Measurements from ENCODE around the gene LNX1.

DNA sequence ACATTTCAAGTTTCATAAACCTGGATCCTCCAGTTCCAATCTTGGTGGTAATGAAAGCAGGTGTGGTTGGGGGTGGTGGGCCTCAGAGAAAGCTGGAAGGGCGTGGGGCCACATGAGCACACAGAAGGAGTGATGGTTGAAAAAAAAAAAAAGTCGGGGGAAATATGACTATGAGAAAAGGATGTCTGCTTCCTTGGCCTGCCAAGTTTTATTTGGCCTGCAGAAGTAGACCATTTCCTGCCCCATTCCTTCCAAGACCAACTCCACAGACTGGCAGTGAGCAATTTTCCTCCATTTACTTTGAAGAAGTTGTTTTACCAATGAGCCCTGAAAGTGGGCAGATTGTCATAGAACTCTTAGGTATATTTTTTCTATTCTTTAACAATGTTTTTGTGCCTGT, 43.3 kb downstream of the LNX1 start:
- no peak for TF ChIP-seq POLR2A (IDR thresholded peaks at IDR 0.05)
- TF ChIP-seq, protein P1, sequence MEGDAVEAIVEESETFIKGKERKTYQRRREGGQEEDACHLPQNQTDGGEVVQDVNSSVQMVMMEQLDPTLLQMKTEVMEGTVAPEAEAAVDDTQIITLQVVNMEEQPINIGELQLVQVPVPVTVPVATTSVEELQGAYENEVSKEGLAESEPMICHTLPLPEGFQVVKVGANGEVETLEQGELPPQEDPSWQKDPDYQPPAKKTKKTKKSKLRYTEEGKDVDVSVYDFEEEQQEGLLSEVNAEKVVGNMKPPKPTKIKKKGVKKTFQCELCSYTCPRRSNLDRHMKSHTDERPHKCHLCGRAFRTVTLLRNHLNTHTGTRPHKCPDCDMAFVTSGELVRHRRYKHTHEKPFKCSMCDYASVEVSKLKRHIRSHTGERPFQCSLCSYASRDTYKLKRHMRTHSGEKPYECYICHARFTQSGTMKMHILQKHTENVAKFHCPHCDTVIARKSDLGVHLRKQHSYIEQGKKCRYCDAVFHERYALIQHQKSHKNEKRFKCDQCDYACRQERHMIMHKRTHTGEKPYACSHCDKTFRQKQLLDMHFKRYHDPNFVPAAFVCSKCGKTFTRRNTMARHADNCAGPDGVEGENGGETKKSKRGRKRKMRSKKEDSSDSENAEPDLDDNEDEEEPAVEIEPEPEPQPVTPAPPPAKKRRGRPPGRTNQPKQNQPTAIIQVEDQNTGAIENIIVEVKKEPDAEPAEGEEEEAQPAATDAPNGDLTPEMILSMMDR (IDR thresholded peaks at IDR 0.05): no peak
